Measurements from ENCODE around the gene ZNF789.

DNA sequence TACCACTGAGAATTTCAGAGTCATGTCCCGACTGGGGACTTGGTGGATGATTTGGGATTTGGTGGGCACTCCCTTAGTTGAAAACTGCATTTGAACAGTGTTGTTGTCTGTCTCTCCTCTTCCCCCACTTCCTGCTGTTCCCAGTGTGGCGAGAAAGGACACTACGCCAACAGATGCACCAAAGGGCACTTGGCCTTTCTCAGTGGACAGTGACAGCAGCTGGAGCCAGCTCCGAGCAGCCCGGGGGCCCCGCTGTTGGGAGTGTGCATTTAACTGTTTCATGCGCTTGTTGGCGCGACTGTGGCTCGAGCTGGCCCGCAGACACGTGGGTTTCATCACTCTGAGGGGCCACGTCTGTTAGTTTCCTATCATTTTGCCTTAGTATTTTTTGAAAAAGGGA lies 16.4 kb upstream of the ZNF789 start:
- TF ChIP-seq CREB1 (CRISPR knock-in tag; IDR thresholded peaks at IDR 0.05; ENCODE audit: low read depth) = no peak
- TF ChIP-seq, protein P1, sequence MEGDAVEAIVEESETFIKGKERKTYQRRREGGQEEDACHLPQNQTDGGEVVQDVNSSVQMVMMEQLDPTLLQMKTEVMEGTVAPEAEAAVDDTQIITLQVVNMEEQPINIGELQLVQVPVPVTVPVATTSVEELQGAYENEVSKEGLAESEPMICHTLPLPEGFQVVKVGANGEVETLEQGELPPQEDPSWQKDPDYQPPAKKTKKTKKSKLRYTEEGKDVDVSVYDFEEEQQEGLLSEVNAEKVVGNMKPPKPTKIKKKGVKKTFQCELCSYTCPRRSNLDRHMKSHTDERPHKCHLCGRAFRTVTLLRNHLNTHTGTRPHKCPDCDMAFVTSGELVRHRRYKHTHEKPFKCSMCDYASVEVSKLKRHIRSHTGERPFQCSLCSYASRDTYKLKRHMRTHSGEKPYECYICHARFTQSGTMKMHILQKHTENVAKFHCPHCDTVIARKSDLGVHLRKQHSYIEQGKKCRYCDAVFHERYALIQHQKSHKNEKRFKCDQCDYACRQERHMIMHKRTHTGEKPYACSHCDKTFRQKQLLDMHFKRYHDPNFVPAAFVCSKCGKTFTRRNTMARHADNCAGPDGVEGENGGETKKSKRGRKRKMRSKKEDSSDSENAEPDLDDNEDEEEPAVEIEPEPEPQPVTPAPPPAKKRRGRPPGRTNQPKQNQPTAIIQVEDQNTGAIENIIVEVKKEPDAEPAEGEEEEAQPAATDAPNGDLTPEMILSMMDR (conservative IDR thresholded peaks at IDR 0.05; ENCODE audit: low read depth in 2 of 2) = no peak
- TF ChIP-seq POLR2AphosphoS5 (IDR thresholded peaks at IDR 0.05; ENCODE audit: low read depth) = no peak
- TF ChIP-seq NANOG (IDR thresholded peaks at IDR 0.05; ENCODE audit: borderline replicate concordance) = no peak
- TF ChIP-seq EZH2 (IDR thresholded peaks at IDR 0.05; ENCODE audit: low read depth, unreplicated experiment) = no peak
- no peak for TF ChIP-seq ZNF331 (CRISPR knock-in tag; IDR thresholded peaks at IDR 0.05; ENCODE audit: low read depth)
- no peak for TF ChIP-seq EZH2phosphoT487 (IDR thresholded peaks at IDR 0.05; ENCODE audit: unreplicated experiment)
- no peak for TF ChIP-seq JUNB (IDR thresholded peaks at IDR 0.05; ENCODE audit: unreplicated experiment)
- TF ChIP-seq REST (IDR thresholded peaks at IDR 0.05; ENCODE audit: unreplicated experiment) = no peak

All from GM23338 (cell line).